Adrenal gland (tissue), 12 donors: ENCODE measurements around the gene SEMA6D. TPM values are rescaled to one million over a fixed set of nuclear protein-coding genes. Genes with fewer than 3 reads are reported as not detected.

Experiments
- DNase-seq, 7 donors: peaks; one replicate each; pipeline ENCODE4 v3.0.0-alpha.2; 2019 to 2020
- H3K27ac ChIP-seq, 5 donors: fragments of 200-600 bp; sonication (generic) in 4 of 5; 1 replicate in 3 of 5; 2 replicates in 2 of 5; pipeline versions ENCODE4 v1.5.1 to v1.8.0; 2016 to 2020; ENCODE audit warnings: mild to moderate bottlenecking in 1 of 5
- H3K27me3 ChIP-seq: fragments of 200-600 bp; 2 replicates; pipeline ENCODE4 v1.8.0; 2021
- H3K36me3 ChIP-seq, 2 donors: fragments of 200-600 bp; replicated peaks in 1 of 2; 1 replicate in 1 of 2; 2 replicates in 1 of 2; pipeline versions ENCODE4 v1.5.1 to v1.8.0; 2018 to 2022
- H3K4me1 ChIP-seq, 2 donors: fragments of 200-600 bp; replicated peaks in 1 of 2; 1 replicate in 1 of 2; 2 replicates in 1 of 2; pipeline versions ENCODE4 v1.5.1 to v1.8.0; 2018 to 2021
- H3K4me3 ChIP-seq, 4 donors: fragments of 200-600 bp; sonication (generic) in 3 of 4; one replicate each; pipeline ENCODE4 v1.5.1; 2016 to 2018
- H3K9me3 ChIP-seq, 3 donors: fragments of 200-600 bp; sonication (generic) in 1 of 3; replicated peaks in 1 of 3; 1 replicate in 2 of 3; 2 replicates in 1 of 3; pipeline versions ENCODE4 v1.5.1 to v1.8.0; 2016 to 2021
- CTCF ChIP-seq, 6 experiments: fragments of 450-650 bp in 4 of 6; fragments of 200-600 bp in 2 of 6; sonication (generic) in 1 of 6; IDR thresholded peaks; 1 replicate in 5 of 6; 2 replicates in 1 of 6; pipeline versions ENCODE4 v1.5.1 to v1.8.0; 2016 to 2021; ENCODE audit warnings: antibody characterized with exemption in 6 of 6, mild to moderate bottlenecking in 2 of 6, moderate library complexity in 1 of 6
- POLR2A ChIP-seq, 2 donors: fragments of 450-650 bp; IDR thresholded peaks; one replicate each; pipeline ENCODE4 v1.6.1; 2017; ENCODE audit warnings: antibody characterized with exemption in 2 of 2, mild to moderate bottlenecking in 2 of 2, moderate library complexity in 1 of 2
- WGBS, 4 donors: extraction: QIAGEN DNeasy Blood & Tissue Kit in 2 of 4; methylation state at CpG; one replicate each; pipeline versions ENCODE4 v1.1.5 to v1.1.7; 2013 to 2017; 5-methylcytosine and 5-hydroxymethylcytosine counted together
- intact Hi-C, 2 donors: fragments of 100-400 bp; cut with DNase I; formaldehyde crosslinking; loops; one replicate each; pipeline versions ENCODE4 v1.14.1 to v1.15.0; 2022 to 2023
- polyA plus RNA-seq, 3 donors: library from polyadenylated mRNA; stranded (reverse); fragments of 200-250 nt in 2 of 3; fragments of 350-450 nt in 1 of 3; fragmentation: Illumina TruSeq in 1 of 3; extraction: RNeasy Lipid Tissue Mini Kit (QIAGEN cat#74804) in 1 of 3; gene quantifications; one replicate each; pipeline ENCODE4 v1.2.3, GENCODE V29; 2013 to 2014
- total RNA-seq, 9 donors: library from RNA; depleted of rRNA in 4 of 9; stranded (reverse); fragments of >200 nt in 4 of 9; fragments of 120-200 nt in 1 of 9; fragmentation: NEBNext Ultra II Directional in 1 of 9; extraction: Animal tissue kit (Norgen Biotek cat#: 25700) in 1 of 9; gene quantifications; one replicate each; pipeline versions ENCODE4 v1.1.0 to v1.2.4, GENCODE V29; 2013 to 2023
- donor health status: healthy with polysubstance abuse.
- donor health status: Bipolar disorder and iron deficiency.
- donor health status: DM: yes; HTN: yes; CAD: no.
- donor health status: DM: no; HTN: no; CAD: no.
- donor health status: DM: no; HTN: no; CAD: no.
- donor health status: DM: yes; HTN: yes; CAD: no.

Gene SEMA6D
- total and polyA plus RNA-seq, 12 donors = 0.30 to 10.3 (median 2.5) TPM

- Histone ChIP-seq H3K9me3 (no peaks in the 10 kb centered on the region), H3K36me3 (no peaks in the 10 kb centered on the region), H3K27me3 (no peaks in the 10 kb centered on the region), H3K4me1 (no peaks in the 10 kb centered on the region), H3K4me3 (no peak overlapping the region), H3K27ac (no peak overlapping the region)
- TF ChIP-seq POLR2A (IDR thresholded peaks at IDR 0.05) (no peak), CTCF (IDR thresholded peaks at IDR 0.05) (no peak)
- intact Hi-C loops = no loop called here
- no peak for DNase-seq
- 70 to 89% (median 80%) methylated on average over 3 of the region's 3 CpGs for WGBS, 4 donors
These were observed 84.2 kb downstream of the SEMA6D start for GRCh38 chr15:47801522-47801921.

- intact Hi-C loops = no loop called here
These were observed 84.9 kb downstream of the SEMA6D start for GRCh38 chr15:47802216-47802615.

GRCh38 chr15:47803767-47804166 is 86.5 kb downstream of the SEMA6D start:
- Histone ChIP-seq H3K4me1 (no peaks in the 10 kb centered on the region), H3K27me3 (peaks cover 4% of the 10 kb centered on the region), H3K4me3 (no peak overlapping the region), H3K27ac (no peak overlapping the region), H3K36me3 (no peaks in the 10 kb centered on the region), H3K9me3 (no peaks in the 10 kb centered on the region)
- intact Hi-C loops = no loop called here
- no peak for TF ChIP-seq CTCF (IDR thresholded peaks at IDR 0.05)
- TF ChIP-seq POLR2A (IDR thresholded peaks at IDR 0.05) = no peak
- no peak for DNase-seq
- WGBS, 4 donors = 79 to 100% (median 87%) methylated on average over 1 to 2 of the region's 2 CpGs

More at GRCh38 chr15:47802216-47802615, 84.9 kb downstream of the SEMA6D start:
- no peaks in the 10 kb centered on the region for H3K9me3 ChIP-seq
- no peaks in the 10 kb centered on the region for H3K27me3 ChIP-seq
- DNase-seq = no peak
- no peak overlapping the region for H3K27ac ChIP-seq
- H3K4me1 ChIP-seq = no peaks in the 10 kb centered on the region
- TF ChIP-seq CTCF (IDR thresholded peaks at IDR 0.05) (no peak), POLR2A (IDR thresholded peaks at IDR 0.05) (no peak)
- H3K36me3 ChIP-seq = no peaks in the 10 kb centered on the region
- H3K4me3 ChIP-seq = no peak overlapping the region

GRCh38 chr15:47804733-47805132 is 87.4 kb downstream of the SEMA6D start:
- no peak for DNase-seq
- no peak overlapping the region for H3K4me3 ChIP-seq
- intact Hi-C loops = no loop called here
- TF ChIP-seq CTCF (IDR thresholded peaks at IDR 0.05) (no peak), POLR2A (IDR thresholded peaks at IDR 0.05) (no peak)
- H3K9me3 ChIP-seq = no peaks in the 10 kb centered on the region
- 82 to 86% (median 83%) methylated on average over 6 of the region's 6 CpGs for WGBS, 4 donors
- H3K27me3 ChIP-seq = peaks cover 4% of the 10 kb centered on the region
- no peaks in the 10 kb centered on the region for H3K4me1 ChIP-seq
- H3K27ac ChIP-seq = no peak overlapping the region
- no peaks in the 10 kb centered on the region for H3K36me3 ChIP-seq
